ENCODE data around the gene CCT8.

- TF ChIP-seq POLR2AphosphoS5 (IDR thresholded peaks at IDR 0.05; ENCODE audit: low read depth, low read length) = no peak
- TF ChIP-seq SIN3A (IDR thresholded peaks at IDR 0.05; ENCODE audit: borderline replicate concordance, insufficient read depth, low read length) = no peak
- no peak for TF ChIP-seq TAF1 (IDR thresholded peaks at IDR 0.05; ENCODE audit: borderline replicate concordance, insufficient read depth, low read length)
- no peak for TF ChIP-seq REST (IDR thresholded peaks at IDR 0.05; ENCODE audit: insufficient read depth in 1 of 2, low read depth in 2 of 2, low read length in 2 of 2)
These were observed 42.5 kb downstream of the CCT8 start for GRCh38 chr21:29030909-29031308.

Measured in PFSK-1 (cell line).